CD14-positive monocyte (primary cell): ENCODE measurements around the gene WIPF1. TPM values are rescaled to one million over a fixed set of nuclear protein-coding genes. Genes with fewer than 3 reads are reported as not detected.
A peak's percentile ranks its signal among the peaks of the same experiment; 100 is the strongest.

Experiments used
- DNase-seq, 3 donors: peaks; one replicate each; pipeline ENCODE4 v3.0.0-alpha.2; 2011 to 2022
- H2AFZ ChIP-seq: 2 replicates; pipeline ENCODE4 v1.6.0; 2012; ENCODE audit warnings: mild to moderate bottlenecking, low read depth, low read length, inconsistent platforms; ENCODE audit not compliant: insufficient read depth, poor library complexity, severe bottlenecking
- H3K27ac ChIP-seq, 2 donors: 1 replicate in 1 of 2; 2 replicates in 1 of 2; pipeline ENCODE4 v1.5.1; 2012 to 2013; ENCODE audit warnings: low read length in 2 of 2, control low read depth in 1 of 2, inconsistent platforms in 1 of 2, low read depth in 1 of 2, mild to moderate bottlenecking in 1 of 2
- H3K27me3 ChIP-seq, 2 donors: one replicate each; pipeline versions ENCODE4 v1.6.0 to v1.6.1; 2011 to 2013; ENCODE audit warnings: low read length in 2 of 2; ENCODE audit not compliant: control insufficient read depth in 2 of 2, insufficient read depth in 2 of 2
- H3K36me3 ChIP-seq, 2 donors: replicated peaks in 1 of 2; 1 replicate in 1 of 2; 2 replicates in 1 of 2; pipeline versions ENCODE4 v1.5.1 to v1.6.1; 2012 to 2013; ENCODE audit warnings: low read length in 2 of 2, control low read depth in 1 of 2, inconsistent platforms in 1 of 2, mild to moderate bottlenecking in 1 of 2; ENCODE audit not compliant: insufficient read depth in 2 of 2, control insufficient read depth in 1 of 2
- H3K4me1 ChIP-seq, 2 donors: 1 replicate in 1 of 2; 2 replicates in 1 of 2; pipeline versions ENCODE4 v1.5.1 to v1.6.1; 2012 to 2013; ENCODE audit warnings: low read length in 2 of 2, control low read depth in 1 of 2, inconsistent platforms in 1 of 2, mild to moderate bottlenecking in 1 of 2, moderate library complexity in 1 of 2; ENCODE audit not compliant: insufficient read depth in 2 of 2, control insufficient read depth in 1 of 2
- H3K4me2 ChIP-seq: replicated peaks from 2 replicates; pipeline ENCODE3; 2012; ENCODE audit warnings: low read length, moderate library complexity, mild to moderate bottlenecking; ENCODE audit not compliant: poor library complexity, severe bottlenecking; ENCODE audit errors: extremely low read depth
- H3K4me3 ChIP-seq, 3 experiments: fragments of 200-600 bp in 1 of 3; sonication (generic) in 1 of 3; replicated peaks in 1 of 3; 1 replicate in 2 of 3; 2 replicates in 1 of 3; pipeline ENCODE4 v1.5.1; 2011 to 2013; ENCODE audit warnings: low read length in 3 of 3, mild to moderate bottlenecking in 3 of 3, control low read depth in 2 of 3, low read depth in 2 of 3, inconsistent platforms in 1 of 3, moderate library complexity in 1 of 3
- H3K79me2 ChIP-seq: 2 replicates; pipeline ENCODE4 v1.6.0; 2012; ENCODE audit warnings: mild to moderate bottlenecking, control low read depth, inconsistent platforms, low read length, moderate library complexity; ENCODE audit not compliant: insufficient read depth
- H3K9ac ChIP-seq: 2 replicates; pipeline ENCODE4 v1.6.0; 2017; ENCODE audit warnings: low read length, mild to moderate bottlenecking; ENCODE audit not compliant: insufficient read depth, poor library complexity, severe bottlenecking
- H3K9me3 ChIP-seq, 2 donors: replicated peaks in 1 of 2; 1 replicate in 1 of 2; 2 replicates in 1 of 2; pipeline versions ENCODE4 v1.5.1 to v1.6.1; 2012 to 2013; ENCODE audit warnings: low read length in 2 of 2, control low read depth in 1 of 2; ENCODE audit not compliant: control insufficient read depth in 1 of 2, insufficient read depth in 1 of 2
- H4K20me1 ChIP-seq: 2 replicates; pipeline ENCODE4 v1.6.0; 2012; ENCODE audit warnings: mild to moderate bottlenecking, low read length, control low read depth, moderate library complexity; ENCODE audit not compliant: insufficient read depth
- H3K27ac Mint-ChIP-seq, 7 donors: one replicate each; pipeline ENCODE4 v1.8.0; 2020; ENCODE audit warnings: mild to moderate bottlenecking in 7 of 7, mixed read lengths in 7 of 7, moderate library complexity in 6 of 7, inconsistent platforms in 2 of 7
- H3K27me3 Mint-ChIP-seq, 3 donors: one replicate each; pipeline ENCODE4 v1.8.0; 2021 to 2022; ENCODE audit warnings: low read depth in 3 of 3, mild to moderate bottlenecking in 3 of 3, mixed read lengths in 3 of 3, moderate library complexity in 3 of 3, inconsistent platforms in 1 of 3
- H3K36me3 Mint-ChIP-seq, 2 donors: one replicate each; pipeline ENCODE4 v1.8.0; 2020; ENCODE audit warnings: mixed read lengths in 2 of 2, inconsistent platforms in 1 of 2, mild to moderate bottlenecking in 1 of 2
- H3K4me1 Mint-ChIP-seq: one replicate; pipeline ENCODE4 v1.8.0; 2020; ENCODE audit warnings: mild to moderate bottlenecking, mixed read lengths
- H3K4me3 Mint-ChIP-seq, 2 donors: one replicate each; pipeline ENCODE4 v1.8.0; 2020; ENCODE audit warnings: mild to moderate bottlenecking in 2 of 2, mixed read lengths in 2 of 2, moderate library complexity in 1 of 2
- H3K9me3 Mint-ChIP-seq, 7 donors: one replicate each; pipeline ENCODE4 v1.8.0; 2020 to 2022; ENCODE audit warnings: mixed read lengths in 7 of 7, mild to moderate bottlenecking in 6 of 7, moderate library complexity in 6 of 7, inconsistent platforms in 2 of 7
- CTCF ChIP-seq: fragments of 200-600 bp; IDR thresholded peaks from one replicate; pipeline ENCODE4 v1.8.0; 2022; ENCODE audit warnings: antibody characterized with exemption, mild to moderate bottlenecking
- WGBS: methylation state at CpG from one replicate; pipeline ENCODE4 v1.1.5; 2013; ENCODE audit warnings: missing lambda C conversion rate; ENCODE audit not compliant: insufficient coverage; 5-methylcytosine and 5-hydroxymethylcytosine counted together
- intact Hi-C, 2 donors: fragments of 100-400 bp; cut with micrococcal nuclease; formaldehyde crosslinking; loops; one replicate each; pipeline versions ENCODE4 v1.15.0 to v1.15.1; 2023
- polyA plus RNA-seq, 3 donors: library from polyadenylated mRNA; depleted of rRNA in 1 of 3; unstranded in 2 of 3; stranded (reverse) in 1 of 3; fragments of 300-500 nt in 2 of 3; fragments of >200 nt in 1 of 3; fragmentation: Illumina TruSeq in 2 of 3; gene quantifications; 1 replicate in 2 of 3; 2 replicates in 1 of 3; pipeline ENCODE4 v1.2.3, GENCODE V29; 2012 to 2021

WIPF1 gene
- polyA plus RNA-seq, 3 donors: 43.9 to 126 (median 74.3) TPM

GRCh38 chr2:174561972-174562370, 35.6 kb downstream of the WIPF1 start:
- no peaks in the 10 kb centered on the region for H3K9me3 Mint-ChIP-seq
- 94% methylated on average over 2 of the region's 5 CpGs for WGBS
- Histone ChIP-seq H3K4me1 (no peaks in the 10 kb centered on the region), H3K4me3 (no peak overlapping the region), H3K36me3 (peaks cover 89 to 96% of the 10 kb centered on the region in 2 donors), H2AFZ (no peak overlapping the region), H3K79me2 (peaks cover under 1% of the 10 kb centered on the region), H3K9ac (no peak overlapping the region), H3K27ac (no peak overlapping the region), H3K27me3 (no peaks in the 10 kb centered on the region), H3K9me3 (no peaks in the 10 kb centered on the region), H3K4me2 (no peak overlapping the region), H4K20me1 (peaks cover 70% of the 10 kb centered on the region)
- H3K27me3 Mint-ChIP-seq: no peaks in the 10 kb centered on the region
- no peak overlapping the region for H3K4me3 Mint-ChIP-seq
- H3K36me3 Mint-ChIP-seq: peaks cover 70 to 79% of the 10 kb centered on the region in 2 donors
- TF ChIP-seq CTCF: no peak
- H3K27ac Mint-ChIP-seq: peak overlapping the region in 1 of 7 donors; percentile 41
- no peaks in the 10 kb centered on the region for H3K4me1 Mint-ChIP-seq
- no peak for DNase-seq
- intact Hi-C loops: no loop called here

GRCh38 chr2:174561283-174561971, 36.2 kb downstream of the WIPF1 start:
- no peaks in the 10 kb centered on the region for H3K9me3 Mint-ChIP-seq
- no peak overlapping the region for H3K4me2 ChIP-seq

More at GRCh38 chr2:174561283-174561971, 36.2 kb downstream of the WIPF1 start:
- no peaks in the 10 kb centered on the region for H3K27me3 ChIP-seq
- H3K36me3 ChIP-seq: peaks cover 87 to 93% of the 10 kb centered on the region in 2 donors
- no peak overlapping the region for H3K9ac ChIP-seq
- H3K4me1 ChIP-seq: no peaks in the 10 kb centered on the region
- H2AFZ ChIP-seq: no peak overlapping the region
- peaks cover 65 to 77% of the 10 kb centered on the region in 2 donors for H3K36me3 Mint-ChIP-seq
- H3K27ac ChIP-seq: peak overlapping the region in 1 of 2 donors; percentile 37
- H3K4me3 Mint-ChIP-seq: no peak overlapping the region
- TF ChIP-seq CTCF: no peak
- peaks cover 69% of the 10 kb centered on the region for H4K20me1 ChIP-seq
- H3K27me3 Mint-ChIP-seq: no peaks in the 10 kb centered on the region
- no peak overlapping the region for H3K4me3 ChIP-seq
- DNase-seq: no peak
- peak overlapping the region in 3 of 7 donors; percentile 7 to 68 (median 55) for H3K27ac Mint-ChIP-seq
- H3K79me2 ChIP-seq: no peaks in the 10 kb centered on the region
- intact Hi-C loops: no loop called here
- 100% methylated on average over 3 of the region's 8 CpGs for WGBS
- no peaks in the 10 kb centered on the region for H3K9me3 ChIP-seq
- no peaks in the 10 kb centered on the region for H3K4me1 Mint-ChIP-seq
